Measurements from ENCODE around the gene SCN10A. TPM values are rescaled to one million over a fixed set of nuclear protein-coding genes. Genes with fewer than 3 reads are reported as not detected.

SCN10A gene
- total RNA-seq (2014; rRNA removed; shearing (Covaris generic); ENCODE audit: low replicate concordance) = not detected in 2 replicates

DNA sequence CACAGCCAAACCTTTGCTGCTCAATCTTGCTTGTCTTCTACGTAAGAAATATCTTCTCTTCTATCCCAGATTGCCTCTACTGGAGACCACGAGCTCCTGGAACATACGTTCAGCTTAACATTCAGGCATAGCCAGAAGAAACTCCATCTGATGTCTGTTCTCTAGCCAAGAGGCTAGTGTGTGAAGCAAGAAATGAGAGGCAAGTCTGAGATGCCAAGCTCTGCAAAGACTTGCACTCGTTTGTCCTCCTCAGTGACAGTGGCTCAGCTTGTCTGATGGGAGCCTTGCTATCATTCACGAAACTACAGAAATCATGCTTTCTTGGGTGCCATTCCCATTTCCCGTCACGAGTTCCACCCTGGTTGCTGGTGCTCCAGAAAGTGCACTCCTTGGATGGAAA lies at the start of gene SCN10A:
SCN10A (minus strand) TSS at position 192 of the 400 bp plus-strand sequence. CDS start 22,207 bp downstream, outside the sequence.
- no peaks in the 10 kb centered on the region for H4K20me1 ChIP-seq (ENCODE audit: insufficient read depth, low read depth, low read length)
- no peaks in the 10 kb centered on the region for H3K36me3 ChIP-seq (ENCODE audit: insufficient read depth, low read length)
- no peaks in the 10 kb centered on the region for H3K27me3 ChIP-seq (ENCODE audit: low read length)
- no peaks in the 10 kb centered on the region for H3K9me2 ChIP-seq (replicated peaks; ENCODE audit: insufficient read depth, low read length)
- DNase-seq = no peak
- no peak within 1 kb of the TSS for H3K9ac ChIP-seq (ENCODE audit: low read length)
- no peaks in the 10 kb centered on the region for H3K4me1 ChIP-seq (ENCODE audit: low read length)
- H3K79me2 ChIP-seq (ENCODE audit: low read length) = no peaks in the 10 kb centered on the region
- H2AFZ ChIP-seq (ENCODE audit: low read length) = no peak within 1 kb of the TSS
- H3K27ac ChIP-seq (ENCODE audit: low read length) = no peak within 1 kb of the TSS
- no peak within 1 kb of the TSS for H3K4me2 ChIP-seq (ENCODE audit: low read depth, low read length, poor library complexity, severe bottlenecking)
- H3K4me3 ChIP-seq (ENCODE audit: low read length) = no peak within 1 kb of the TSS
- H3K9me3 ChIP-seq (ENCODE audit: low read length) = no peaks in the 10 kb centered on the region

GRCh38 chr3:38853011-38853410 lies 37.0 kb upstream of the SCN10A start:
- Histone ChIP-seq H3K4me3 (ENCODE audit: low read length) (no peak overlapping the region), H3K4me1 (ENCODE audit: low read length) (no peaks in the 10 kb centered on the region), H4K20me1 (ENCODE audit: insufficient read depth, low read depth, low read length) (no peaks in the 10 kb centered on the region), H3K9me2 (replicated peaks; ENCODE audit: insufficient read depth, low read length) (no peaks in the 10 kb centered on the region), H3K4me2 (ENCODE audit: low read depth, low read length, poor library complexity, severe bottlenecking) (no peak overlapping the region), H3K27me3 (ENCODE audit: low read length) (no peaks in the 10 kb centered on the region), H3K9me3 (ENCODE audit: low read length) (no peaks in the 10 kb centered on the region), H3K79me2 (ENCODE audit: low read length) (no peaks in the 10 kb centered on the region), H3K36me3 (ENCODE audit: insufficient read depth, low read length) (no peaks in the 10 kb centered on the region), H3K27ac (ENCODE audit: low read length) (no peak overlapping the region), H3K9ac (ENCODE audit: low read length) (no peak overlapping the region), H2AFZ (ENCODE audit: low read length) (no peak overlapping the region)
- no peak for DNase-seq

- Histone ChIP-seq H3K27me3 (ENCODE audit: low read length) (no peaks in the 10 kb centered on the region), H3K36me3 (ENCODE audit: insufficient read depth, low read length) (no peaks in the 10 kb centered on the region), H3K9me3 (ENCODE audit: low read length) (no peaks in the 10 kb centered on the region), H3K27ac (ENCODE audit: low read length) (no peak overlapping the region), H3K4me3 (ENCODE audit: low read length) (no peak overlapping the region), H3K4me2 (ENCODE audit: low read depth, low read length, poor library complexity, severe bottlenecking) (no peak overlapping the region), H3K9ac (ENCODE audit: low read length) (no peak overlapping the region), H2AFZ (ENCODE audit: low read length) (no peak overlapping the region), H3K4me1 (ENCODE audit: low read length) (no peaks in the 10 kb centered on the region), H4K20me1 (ENCODE audit: insufficient read depth, low read depth, low read length) (no peaks in the 10 kb centered on the region), H3K79me2 (ENCODE audit: low read length) (no peaks in the 10 kb centered on the region), H3K9me2 (replicated peaks; ENCODE audit: insufficient read depth, low read length) (no peaks in the 10 kb centered on the region)
- peak; percentile 73 for DNase-seq
These were observed 27.9 kb upstream of the SCN10A start for GRCh38 chr3:38843898-38844297.

- Histone ChIP-seq H4K20me1 (ENCODE audit: insufficient read depth, low read depth, low read length) (no peaks in the 10 kb centered on the region), H3K36me3 (ENCODE audit: insufficient read depth, low read length) (no peaks in the 10 kb centered on the region), H3K27me3 (ENCODE audit: low read length) (no peaks in the 10 kb centered on the region), H2AFZ (ENCODE audit: low read length) (no peak overlapping the region), H3K4me2 (ENCODE audit: low read depth, low read length, poor library complexity, severe bottlenecking) (no peak overlapping the region), H3K4me1 (ENCODE audit: low read length) (no peaks in the 10 kb centered on the region), H3K4me3 (ENCODE audit: low read length) (no peak overlapping the region), H3K27ac (ENCODE audit: low read length) (no peak overlapping the region), H3K79me2 (ENCODE audit: low read length) (no peaks in the 10 kb centered on the region), H3K9me2 (replicated peaks; ENCODE audit: insufficient read depth, low read length) (no peaks in the 10 kb centered on the region), H3K9ac (ENCODE audit: low read length) (no peak overlapping the region), H3K9me3 (ENCODE audit: low read length) (no peaks in the 10 kb centered on the region)
- peak; percentile 17 for DNase-seq
These were observed 26.4 kb upstream of the SCN10A start for GRCh38 chr3:38842266-38842965.

GRCh38 chr3:38840987-38841386 lies 25.0 kb upstream of the SCN10A start:
- Histone ChIP-seq H3K4me2 (ENCODE audit: low read depth, low read length, poor library complexity, severe bottlenecking) (no peak overlapping the region), H3K4me1 (ENCODE audit: low read length) (no peaks in the 10 kb centered on the region), H3K79me2 (ENCODE audit: low read length) (no peaks in the 10 kb centered on the region), H2AFZ (ENCODE audit: low read length) (no peak overlapping the region), H3K9ac (ENCODE audit: low read length) (no peak overlapping the region), H3K27ac (ENCODE audit: low read length) (no peak overlapping the region), H3K36me3 (ENCODE audit: insufficient read depth, low read length) (no peaks in the 10 kb centered on the region), H4K20me1 (ENCODE audit: insufficient read depth, low read depth, low read length) (no peaks in the 10 kb centered on the region), H3K9me2 (replicated peaks; ENCODE audit: insufficient read depth, low read length) (no peaks in the 10 kb centered on the region), H3K9me3 (ENCODE audit: low read length) (no peaks in the 10 kb centered on the region), H3K27me3 (ENCODE audit: low read length) (no peaks in the 10 kb centered on the region), H3K4me3 (ENCODE audit: low read length) (no peak overlapping the region)
- DNase-seq = peak; percentile 29

GRCh38 chr3:38837358-38837757 lies 21.3 kb upstream of the SCN10A start:
- peak; percentile 6 for DNase-seq
- no peak overlapping the region for H3K4me3 ChIP-seq (ENCODE audit: low read length)
- no peaks in the 10 kb centered on the region for H3K79me2 ChIP-seq (ENCODE audit: low read length)
- no peak overlapping the region for H3K27ac ChIP-seq (ENCODE audit: low read length)
- no peak overlapping the region for H2AFZ ChIP-seq (ENCODE audit: low read length)
- H3K27me3 ChIP-seq (ENCODE audit: low read length) = no peaks in the 10 kb centered on the region
- H3K4me2 ChIP-seq (ENCODE audit: low read depth, low read length, poor library complexity, severe bottlenecking) = no peak overlapping the region
- H3K9me3 ChIP-seq (ENCODE audit: low read length) = no peaks in the 10 kb centered on the region
- H3K36me3 ChIP-seq (ENCODE audit: insufficient read depth, low read length) = no peaks in the 10 kb centered on the region
- H3K9ac ChIP-seq (ENCODE audit: low read length) = no peak overlapping the region
- H3K9me2 ChIP-seq (replicated peaks; ENCODE audit: insufficient read depth, low read length) = no peaks in the 10 kb centered on the region
- no peaks in the 10 kb centered on the region for H3K4me1 ChIP-seq (ENCODE audit: low read length)
- H4K20me1 ChIP-seq (ENCODE audit: insufficient read depth, low read depth, low read length) = no peaks in the 10 kb centered on the region

DNA sequence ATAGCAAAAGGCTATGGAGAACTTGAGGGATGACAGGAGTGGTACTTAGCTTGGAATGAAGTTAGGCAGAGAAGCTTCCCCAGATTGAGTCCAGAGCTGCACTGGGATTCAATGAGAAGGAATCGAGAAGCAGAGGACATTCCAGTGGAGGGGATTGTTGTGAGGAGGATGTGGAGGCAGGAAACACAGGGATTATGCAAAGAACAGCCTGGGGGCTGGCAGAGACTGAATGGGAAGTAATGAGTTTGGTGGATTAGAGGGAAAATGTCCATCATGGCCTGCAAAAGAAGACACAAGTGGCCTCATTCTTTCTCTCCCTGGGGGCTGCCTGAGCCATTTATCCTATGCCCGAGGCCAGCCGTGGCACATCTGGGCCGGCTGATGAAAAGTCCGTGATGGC lies 20.5 kb upstream of the SCN10A start:
- H3K36me3 ChIP-seq (ENCODE audit: insufficient read depth, low read length) = no peaks in the 10 kb centered on the region
- no peak overlapping the region for H3K27ac ChIP-seq (ENCODE audit: low read length)
- H3K27me3 ChIP-seq (ENCODE audit: low read length) = no peaks in the 10 kb centered on the region
- H3K9me2 ChIP-seq (replicated peaks; ENCODE audit: insufficient read depth, low read length) = no peaks in the 10 kb centered on the region
- no peak overlapping the region for H3K4me2 ChIP-seq (ENCODE audit: low read depth, low read length, poor library complexity, severe bottlenecking)
- no peak overlapping the region for H2AFZ ChIP-seq (ENCODE audit: low read length)
- no peak overlapping the region for H3K9ac ChIP-seq (ENCODE audit: low read length)
- H3K4me1 ChIP-seq (ENCODE audit: low read length) = no peaks in the 10 kb centered on the region
- H4K20me1 ChIP-seq (ENCODE audit: insufficient read depth, low read depth, low read length) = no peaks in the 10 kb centered on the region
- no peak for DNase-seq
- H3K9me3 ChIP-seq (ENCODE audit: low read length) = no peaks in the 10 kb centered on the region
- H3K79me2 ChIP-seq (ENCODE audit: low read length) = no peaks in the 10 kb centered on the region
- H3K4me3 ChIP-seq (ENCODE audit: low read length) = no peak overlapping the region

DNA sequence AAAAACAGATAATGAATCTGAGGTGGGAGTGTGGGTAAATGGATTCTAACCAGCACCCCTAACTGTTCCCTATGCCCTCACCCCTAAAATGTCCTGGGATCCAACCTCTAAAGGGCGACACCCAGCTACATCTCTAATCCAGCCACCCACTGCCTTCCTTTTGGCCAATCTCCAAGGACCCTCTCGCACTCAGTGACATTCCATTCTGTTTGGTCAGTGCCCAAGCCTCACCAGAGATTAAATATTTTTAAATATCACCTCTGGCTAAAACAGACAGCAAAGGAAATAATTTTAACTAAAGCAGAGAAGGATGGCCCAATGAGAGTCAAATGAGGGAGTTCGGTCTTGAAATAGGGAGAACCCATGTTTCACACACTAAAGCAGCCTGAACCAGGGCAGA lies 19.9 kb upstream of the SCN10A start:
- Histone ChIP-seq H3K27ac (ENCODE audit: low read length) (no peak overlapping the region), H3K9me2 (replicated peaks; ENCODE audit: insufficient read depth, low read length) (no peaks in the 10 kb centered on the region), H3K4me3 (ENCODE audit: low read length) (no peak overlapping the region), H3K4me2 (ENCODE audit: low read depth, low read length, poor library complexity, severe bottlenecking) (no peak overlapping the region), H3K4me1 (ENCODE audit: low read length) (no peaks in the 10 kb centered on the region), H3K27me3 (ENCODE audit: low read length) (no peaks in the 10 kb centered on the region), H2AFZ (ENCODE audit: low read length) (no peak overlapping the region), H3K9ac (ENCODE audit: low read length) (no peak overlapping the region), H4K20me1 (ENCODE audit: insufficient read depth, low read depth, low read length) (no peaks in the 10 kb centered on the region), H3K79me2 (ENCODE audit: low read length) (no peaks in the 10 kb centered on the region), H3K36me3 (ENCODE audit: insufficient read depth, low read length) (no peaks in the 10 kb centered on the region), H3K9me3 (ENCODE audit: low read length) (no peaks in the 10 kb centered on the region)
- peak; percentile 22 for DNase-seq
